HAP-1 (cell line): ENCODE results near the gene MAP4K2.
A peak's percentile ranks its signal among the peaks of the same experiment; 100 is the strongest.

Source experiments
- DNase-seq, 2 experiments: peaks; one replicate each; pipeline ENCODE4 v3.0.0-alpha.2; 2016 to 2020; ENCODE audit warnings: low spot score in 2 of 2
- H3K27me3 ChIP-seq: fragments of 250-450 bp; sonication (Bioruptor Pico); 2 replicates; pipeline ENCODE4 v1.5.1; 2020; ENCODE audit warnings: low read depth, mild to moderate bottlenecking, moderate library complexity
- H3K36me3 ChIP-seq: fragments of 250-450 bp; sonication (Bioruptor Pico); replicated peaks from 2 replicates; pipeline ENCODE4 v1.5.1; 2020; ENCODE audit warnings: mild to moderate bottlenecking
- H3K4me1 ChIP-seq: fragments of 250-450 bp; sonication (Bioruptor Pico); 2 replicates; pipeline ENCODE4 v1.5.1; 2020; ENCODE audit warnings: mild to moderate bottlenecking
- H3K4me3 ChIP-seq: fragments of 250-450 bp; sonication (Bioruptor Pico); 2 replicates; pipeline ENCODE4 v1.5.1; 2020; ENCODE audit warnings: mild to moderate bottlenecking, moderate library complexity
- H3K9me3 ChIP-seq: fragments of 250-450 bp; sonication (Bioruptor Pico); 2 replicates; pipeline ENCODE4 v1.5.1; 2020; ENCODE audit warnings: mild to moderate bottlenecking, moderate library complexity
- in situ Hi-C: fragments of 300-500 bp; cut with MboI; formaldehyde crosslinking; loops from 3 replicates; pipeline ENCODE4 v1.14.3; 2020; ENCODE audit warnings: low sequenced_read_pairs, inconsistent platforms, mixed read lengths

The MAP4K2 gene

GRCh38 chr11:64750361-64751054 is 52.5 kb downstream of the MAP4K2 start:
- in situ Hi-C loops = no loop called here
- no peaks in the 10 kb centered on the region for H3K9me3 ChIP-seq
- no peaks in the 10 kb centered on the region for H3K27me3 ChIP-seq
- H3K4me1 ChIP-seq = no peaks in the 10 kb centered on the region
- H3K4me3 ChIP-seq = no peak overlapping the region
- no peak for DNase-seq
- no peaks in the 10 kb centered on the region for H3K36me3 ChIP-seq

DNA sequence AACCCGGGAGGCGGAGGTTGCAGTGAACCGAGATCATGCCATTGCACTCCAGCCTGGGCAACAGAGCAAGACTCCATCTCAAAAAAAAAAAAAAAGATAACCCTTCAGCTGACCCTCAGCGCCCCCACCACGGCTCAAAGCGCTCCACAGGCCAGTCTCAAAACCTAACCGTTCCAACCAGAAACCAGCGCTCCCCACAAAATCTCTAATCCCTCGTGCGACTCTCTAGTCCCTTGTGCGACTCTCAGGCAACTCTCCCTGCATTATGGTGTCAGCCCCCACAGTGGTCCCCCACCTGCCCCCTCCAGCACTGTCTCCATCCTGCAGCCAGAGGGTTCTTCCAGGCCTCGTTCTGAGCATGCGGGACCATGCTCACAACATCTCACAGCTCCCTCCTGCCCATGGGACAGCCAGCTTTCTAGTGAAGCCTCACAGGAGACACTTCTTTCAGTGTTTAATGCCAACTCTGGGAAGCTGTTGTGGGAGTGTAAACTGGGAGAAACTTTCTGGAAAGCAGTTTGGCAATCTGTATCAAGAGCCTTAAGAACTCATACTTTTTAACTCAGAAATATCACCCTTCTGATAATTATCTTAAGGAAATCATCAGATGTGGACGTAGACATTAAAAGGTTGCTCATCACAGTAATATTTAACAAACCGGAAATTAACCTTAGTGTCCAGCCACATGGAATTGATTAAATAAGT is 54.9 kb downstream of the MAP4K2 start:
- H3K36me3 ChIP-seq = no peaks in the 10 kb centered on the region
- in situ Hi-C loops = no loop called here
- H3K4me3 ChIP-seq = no peak overlapping the region
- H3K4me1 ChIP-seq = peaks cover 12% of the 10 kb centered on the region; the same call in 1 of the 2 replicates
- no peak for DNase-seq
- H3K27me3 ChIP-seq = peaks cover 4% of the 10 kb centered on the region; the same call in 1 of the 2 replicates
- H3K9me3 ChIP-seq = no peaks in the 10 kb centered on the region

DNA sequence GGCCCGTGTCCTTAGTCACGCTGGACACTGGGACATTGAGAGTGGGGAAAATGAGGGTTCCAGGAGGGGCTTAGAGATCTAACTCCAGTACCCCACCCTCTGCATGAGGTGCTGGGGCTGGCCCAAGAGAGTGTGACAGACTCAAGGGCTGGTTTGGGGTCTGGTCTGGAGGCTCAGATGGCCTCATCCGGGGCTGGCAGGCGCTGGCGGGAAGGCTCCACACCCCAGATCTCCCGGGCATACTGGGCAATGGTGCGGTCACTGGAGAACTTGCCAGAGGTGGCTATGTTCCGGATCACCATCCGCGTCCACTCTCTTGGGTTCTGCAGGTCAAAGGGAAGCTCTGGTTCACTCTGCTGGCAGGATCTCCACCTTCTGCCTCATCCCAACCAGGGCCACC is 56.5 kb downstream of the MAP4K2 start:
- peaks cover 14% of the 10 kb centered on the region; the same call in 1 of the 2 replicates for H3K4me1 ChIP-seq
- no peaks in the 10 kb centered on the region for H3K9me3 ChIP-seq
- in situ Hi-C loops = no loop called here
- H3K27me3 ChIP-seq = peaks cover 4% of the 10 kb centered on the region; the same call in 1 of the 2 replicates
- no peak overlapping the region for H3K4me3 ChIP-seq
- no peak for DNase-seq
- no peaks in the 10 kb centered on the region for H3K36me3 ChIP-seq

DNA sequence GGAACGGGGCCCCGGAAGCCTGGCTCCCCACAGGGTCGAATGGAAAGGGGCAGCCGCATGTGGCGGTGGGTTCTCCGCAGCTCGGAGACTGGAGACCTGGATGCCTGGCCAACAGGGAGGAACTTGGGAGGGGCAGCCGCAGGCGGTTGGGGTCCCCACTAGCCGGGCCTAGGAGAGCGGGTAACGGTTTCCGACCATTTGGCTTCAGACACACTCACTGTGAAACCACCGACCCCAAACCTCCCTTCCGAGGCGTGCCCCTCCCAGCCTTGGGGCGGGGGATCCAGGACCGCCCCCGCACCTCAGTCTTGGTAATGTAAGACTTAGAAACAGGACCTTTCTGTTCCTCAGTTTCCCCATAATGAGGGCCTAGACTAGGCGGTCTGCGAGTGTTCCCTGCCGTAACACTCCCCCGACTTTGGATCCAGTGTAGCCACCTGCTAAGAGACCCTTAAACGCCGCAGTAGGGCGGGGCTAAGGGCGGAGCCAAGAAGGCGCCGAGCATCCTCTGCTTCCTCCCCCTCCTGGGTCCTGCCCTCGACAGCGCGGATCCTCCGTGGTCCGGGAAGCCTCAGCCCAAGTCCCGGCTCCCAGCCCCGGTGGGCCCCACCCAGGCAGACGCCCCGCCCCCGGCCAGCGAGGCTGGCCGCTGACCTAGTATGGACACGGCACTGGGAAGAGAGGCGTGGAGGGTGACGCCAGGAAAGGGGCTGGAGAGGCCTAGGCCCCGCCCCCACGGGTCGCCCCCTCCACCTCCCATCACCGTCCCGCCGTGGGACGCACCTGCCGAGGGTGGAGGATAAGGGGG is 57.3 kb downstream of the MAP4K2 start:
- H3K27me3 ChIP-seq = peaks cover 4% of the 10 kb centered on the region; the same call in 1 of the 2 replicates
- DNase-seq = peak in 1 of 2 experiments; percentile 82
- H3K9me3 ChIP-seq = no peaks in the 10 kb centered on the region
- in situ Hi-C loops = no loop called here
- H3K36me3 ChIP-seq = no peaks in the 10 kb centered on the region
- H3K4me1 ChIP-seq = peaks cover 14% of the 10 kb centered on the region; the same call in 1 of the 2 replicates
- H3K4me3 ChIP-seq = peak overlapping the region; percentile 32

GRCh38 chr11:64745189-64745520 is 57.9 kb downstream of the MAP4K2 start:
- peaks cover 4% of the 10 kb centered on the region; the same call in 1 of the 2 replicates for H3K27me3 ChIP-seq
- no peaks in the 10 kb centered on the region for H3K9me3 ChIP-seq
- peaks cover 14% of the 10 kb centered on the region; the same call in 1 of the 2 replicates for H3K4me1 ChIP-seq
- no peaks in the 10 kb centered on the region for H3K36me3 ChIP-seq
- DNase-seq = peak in 1 of 2 experiments; percentile 65
- in situ Hi-C loops = no loop called here
- peak overlapping the region; percentile 32 for H3K4me3 ChIP-seq

- no peaks in the 10 kb centered on the region for H3K9me3 ChIP-seq
- peak overlapping the region; percentile 36 for H3K4me3 ChIP-seq
- DNase-seq = peak in 1 of 2 experiments; percentile 48
- H3K27me3 ChIP-seq = peaks cover 4% of the 10 kb centered on the region; the same call in 1 of the 2 replicates
- H3K4me1 ChIP-seq = peaks cover 14% of the 10 kb centered on the region; the same call in 1 of the 2 replicates
- in situ Hi-C loops = no loop called here
- no peaks in the 10 kb centered on the region for H3K36me3 ChIP-seq
Observed at GRCh38 chr11:64744544-64745188, 58.3 kb downstream of the MAP4K2 start.

DNA sequence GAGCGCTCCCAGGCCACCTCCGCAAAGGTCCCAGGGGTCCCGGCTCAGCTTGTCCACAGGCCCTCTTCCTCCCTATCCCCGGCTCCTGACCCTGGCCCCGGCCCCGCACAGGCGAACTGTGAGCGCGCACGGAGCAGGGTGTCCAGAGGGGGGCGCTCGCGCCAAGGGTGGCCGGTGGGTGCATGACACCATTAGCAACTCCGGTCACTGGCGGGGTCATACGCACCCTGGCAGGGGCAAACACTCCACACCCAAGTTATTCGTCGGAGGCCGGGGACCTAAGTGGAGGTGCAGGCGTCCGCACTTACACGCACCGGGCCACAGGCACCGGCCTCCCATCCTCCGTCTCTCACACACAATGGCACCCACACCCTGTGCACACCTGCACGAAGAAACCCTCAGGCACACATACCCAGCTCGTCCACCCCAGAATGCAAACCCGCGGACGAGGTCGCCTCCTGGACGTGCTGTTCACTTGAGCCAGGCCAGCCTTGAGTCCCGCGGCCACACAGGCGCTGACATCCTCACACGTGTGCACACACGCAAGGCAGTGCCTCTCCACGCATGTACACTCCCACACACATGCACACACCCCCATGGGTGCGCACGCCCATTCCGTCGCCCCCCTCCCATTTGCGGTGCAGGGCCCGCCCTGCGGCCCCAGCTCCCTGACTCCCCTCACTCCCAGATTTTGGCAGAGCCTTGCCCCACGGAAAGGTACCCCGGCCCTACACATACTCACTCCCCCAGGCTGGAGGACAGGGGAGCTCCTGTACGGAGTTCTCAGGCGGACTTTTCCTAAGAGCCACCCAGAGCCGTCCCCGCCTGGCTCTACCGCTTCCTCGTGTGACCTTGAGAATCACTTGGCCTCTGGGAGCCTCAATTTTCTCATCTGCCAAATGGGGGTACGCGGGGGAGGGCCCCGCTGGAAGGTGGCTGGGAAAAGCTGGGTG is 59.1 kb downstream of the MAP4K2 start, which contains the start of gene RASGRP2:
TSS of gene RASGRP2 (minus strand) at position 552 of the 953 bp plus-strand sequence. CDS start 1,276 bp downstream, outside the sequence.
- in situ Hi-C loops = no loop called here

GRCh38 chr11:64742889-64743590 is 60.0 kb downstream of the MAP4K2 start:
- H3K4me3 ChIP-seq = peak overlapping the region; percentile 36
- in situ Hi-C loops = no loop called here
- H3K27me3 ChIP-seq = peaks cover 4% of the 10 kb centered on the region; the same call in 1 of the 2 replicates
- H3K4me1 ChIP-seq = peaks cover 14% of the 10 kb centered on the region; the same call in 1 of the 2 replicates
- H3K36me3 ChIP-seq = no peaks in the 10 kb centered on the region
- peak in 1 of 2 experiments; percentile 79 for DNase-seq
- H3K9me3 ChIP-seq = no peaks in the 10 kb centered on the region; the same call in 1 of the 2 replicates

More for the DNA sequence above, 59.1 kb downstream of the MAP4K2 start, which contains the start of gene RASGRP2:
- peak in 1 of 2 experiments; percentile 87 for DNase-seq
- Histone ChIP-seq H3K9me3 (no peaks in the 10 kb centered on the region), H3K36me3 (no peaks in the 10 kb centered on the region), H3K4me3 (peak within 1 kb of the TSS; percentile 36), H3K4me1 (peaks cover 14% of the 10 kb centered on the region; the same call in 1 of the 2 replicates), H3K27me3 (peaks cover 4% of the 10 kb centered on the region; the same call in 1 of the 2 replicates)

DNA sequence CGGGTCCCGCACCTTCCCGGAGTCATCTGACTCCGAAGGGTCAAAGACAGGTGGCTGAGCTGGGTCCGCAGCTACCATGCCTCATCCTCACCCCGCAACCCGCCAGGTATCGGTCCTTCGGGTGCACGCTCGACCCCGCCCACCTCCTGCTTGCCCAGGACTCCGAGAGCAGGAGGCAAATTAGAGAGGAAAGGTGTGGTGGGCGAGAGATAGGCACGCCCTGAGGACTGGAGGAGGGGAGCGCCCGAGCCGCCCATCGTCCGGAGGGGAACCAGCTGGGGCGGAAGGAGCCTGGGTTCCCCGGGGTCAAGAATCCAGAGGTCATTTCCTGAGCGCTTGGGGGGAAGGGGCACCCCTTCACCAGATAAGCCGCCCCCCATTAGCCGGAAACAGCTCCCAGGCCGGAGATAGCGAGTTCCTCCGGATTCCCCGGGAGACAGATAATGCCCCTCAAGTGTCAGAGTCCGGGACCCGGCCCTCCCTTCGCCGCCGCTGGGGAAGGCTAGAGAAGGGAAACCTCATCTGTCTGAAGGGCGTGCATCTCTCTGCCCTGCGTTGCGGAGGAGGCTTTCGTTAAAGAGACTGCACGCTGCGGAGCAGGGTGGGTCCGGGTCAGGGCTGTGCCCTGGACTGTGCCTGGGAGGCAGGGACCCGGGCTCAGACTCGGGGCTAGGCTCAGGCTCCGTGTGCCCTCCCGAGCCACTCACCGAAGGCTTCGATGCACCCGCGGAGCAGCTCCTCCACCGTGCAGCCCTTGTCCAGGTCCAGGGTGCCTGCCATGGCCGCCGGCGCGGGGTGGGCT is 60.7 kb downstream of the MAP4K2 start:
- no peaks in the 10 kb centered on the region for H3K36me3 ChIP-seq
- in situ Hi-C loops = no loop called here
- H3K4me3 ChIP-seq = peak overlapping the region; percentile 36
- peaks cover 4% of the 10 kb centered on the region; the same call in 1 of the 2 replicates for H3K27me3 ChIP-seq
- peak in 1 of 2 experiments; percentile 34 for DNase-seq
- peaks cover 14% of the 10 kb centered on the region; the same call in 1 of the 2 replicates for H3K4me1 ChIP-seq
- no peaks in the 10 kb centered on the region; the same call in 1 of the 2 replicates for H3K9me3 ChIP-seq

GRCh38 chr11:64741375-64742086 is 61.5 kb downstream of the MAP4K2 start:
- DNase-seq = peak in 1 of 2 experiments; percentile 32
- in situ Hi-C loops = no loop called here
- Histone ChIP-seq H3K9me3 (no peaks in the 10 kb centered on the region; the same call in 1 of the 2 replicates), H3K27me3 (peaks cover 4% of the 10 kb centered on the region; the same call in 1 of the 2 replicates), H3K4me3 (no peak overlapping the region), H3K4me1 (peaks cover 14% of the 10 kb centered on the region; the same call in 1 of the 2 replicates), H3K36me3 (no peaks in the 10 kb centered on the region)
